ENCODE data around the gene MS4A6E. TPM values are rescaled to one million over a fixed set of nuclear protein-coding genes. Genes with fewer than 3 reads are reported as not detected.
"Not testable (repeated sequence)": the region's sequence is repeated elsewhere in the genome, so short reads cannot be mapped to it uniquely, and the experiment has no call there.

MS4A6E gene
- total RNA-seq, 3 donors from 2014 or later = 2.1 TPM; not detected in 2

DNA sequence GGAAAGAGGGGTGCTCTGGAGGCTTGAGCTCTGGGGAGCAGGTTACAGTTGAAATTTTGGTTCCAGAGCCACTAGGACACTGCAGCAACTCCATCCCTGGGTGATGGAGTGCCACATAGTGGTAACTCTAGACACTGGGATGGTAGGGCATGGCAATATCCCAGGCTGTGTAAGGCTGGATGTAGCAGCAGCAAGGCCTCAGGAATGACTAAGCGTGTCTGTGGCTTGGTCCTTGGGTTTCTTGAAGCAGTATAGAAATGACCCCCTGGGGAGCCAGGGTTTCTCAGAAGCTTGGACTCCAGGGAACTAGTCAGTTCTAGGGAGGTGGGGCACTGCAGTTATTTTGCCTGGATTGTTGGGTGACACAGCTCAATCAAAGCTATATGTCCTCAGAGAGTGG lies 38.5 kb upstream of the MS4A6E start:
- no peak for DNase-seq (ENCODE audit: low spot score in 2 of 2)
- Histone ChIP-seq H3K4me3 (no peak overlapping the region), H3K27ac (no peak overlapping the region), H3K27me3 (no peaks in the 10 kb centered on the region), H3K9me3 (peaks cover 0 to 9% of the 10 kb centered on the region in 2 donors), H3K4me1 (no peaks in the 10 kb centered on the region), H3K36me3 (no peaks in the 10 kb centered on the region)
- TF ChIP-seq POLR2A (IDR thresholded peaks at IDR 0.05) (no peak), POLR2AphosphoS5 (IDR thresholded peaks at IDR 0.05) (no peak)
- TF ChIP-seq, protein P1, sequence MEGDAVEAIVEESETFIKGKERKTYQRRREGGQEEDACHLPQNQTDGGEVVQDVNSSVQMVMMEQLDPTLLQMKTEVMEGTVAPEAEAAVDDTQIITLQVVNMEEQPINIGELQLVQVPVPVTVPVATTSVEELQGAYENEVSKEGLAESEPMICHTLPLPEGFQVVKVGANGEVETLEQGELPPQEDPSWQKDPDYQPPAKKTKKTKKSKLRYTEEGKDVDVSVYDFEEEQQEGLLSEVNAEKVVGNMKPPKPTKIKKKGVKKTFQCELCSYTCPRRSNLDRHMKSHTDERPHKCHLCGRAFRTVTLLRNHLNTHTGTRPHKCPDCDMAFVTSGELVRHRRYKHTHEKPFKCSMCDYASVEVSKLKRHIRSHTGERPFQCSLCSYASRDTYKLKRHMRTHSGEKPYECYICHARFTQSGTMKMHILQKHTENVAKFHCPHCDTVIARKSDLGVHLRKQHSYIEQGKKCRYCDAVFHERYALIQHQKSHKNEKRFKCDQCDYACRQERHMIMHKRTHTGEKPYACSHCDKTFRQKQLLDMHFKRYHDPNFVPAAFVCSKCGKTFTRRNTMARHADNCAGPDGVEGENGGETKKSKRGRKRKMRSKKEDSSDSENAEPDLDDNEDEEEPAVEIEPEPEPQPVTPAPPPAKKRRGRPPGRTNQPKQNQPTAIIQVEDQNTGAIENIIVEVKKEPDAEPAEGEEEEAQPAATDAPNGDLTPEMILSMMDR (IDR thresholded peaks at IDR 0.05) = no peak
- intact Hi-C loops (cut with DNase I; ENCODE audit: low total_unique reads) = no loop called here

DNA sequence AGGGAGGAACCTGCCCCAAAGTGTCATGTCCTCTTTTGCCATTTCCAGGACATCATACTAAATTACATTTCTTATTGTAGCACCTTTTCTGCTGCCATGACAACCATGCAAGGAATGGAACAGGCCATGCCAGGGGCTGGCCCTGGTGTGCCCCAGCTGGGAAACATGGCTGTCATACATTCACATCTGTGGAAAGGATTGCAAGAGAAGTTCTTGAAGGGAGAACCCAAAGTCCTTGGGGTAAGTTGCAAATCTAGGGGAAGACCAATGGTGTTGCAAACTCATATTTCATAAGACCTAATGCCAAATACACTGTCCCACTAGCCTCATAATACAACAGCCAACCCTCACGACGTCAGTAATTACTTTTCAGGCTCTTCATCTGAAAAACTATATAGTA lies 34.9 kb upstream of the MS4A6E start:
- Histone ChIP-seq H3K4me1 (no peaks in the 10 kb centered on the region), H3K36me3 (no peaks in the 10 kb centered on the region), H3K27me3 (no peaks in the 10 kb centered on the region), H3K4me3 (no peak overlapping the region), H3K27ac (no peak overlapping the region), H3K9me3 (peaks cover 0 to 9% of the 10 kb centered on the region in 2 donors)
- intact Hi-C loops (cut with DNase I; ENCODE audit: low total_unique reads) = loop anchor here (1.0 kb wide), 1 partner anchor 11 kb away; no protein-coding TSS in a partner anchor
- DNase-seq (ENCODE audit: low spot score in 2 of 2) = no peak
- TF ChIP-seq POLR2A (IDR thresholded peaks at IDR 0.05) (no peak), POLR2AphosphoS5 (IDR thresholded peaks at IDR 0.05) (no peak)
- TF ChIP-seq, protein P1 (IDR thresholded peaks at IDR 0.05) = no peak

DNA sequence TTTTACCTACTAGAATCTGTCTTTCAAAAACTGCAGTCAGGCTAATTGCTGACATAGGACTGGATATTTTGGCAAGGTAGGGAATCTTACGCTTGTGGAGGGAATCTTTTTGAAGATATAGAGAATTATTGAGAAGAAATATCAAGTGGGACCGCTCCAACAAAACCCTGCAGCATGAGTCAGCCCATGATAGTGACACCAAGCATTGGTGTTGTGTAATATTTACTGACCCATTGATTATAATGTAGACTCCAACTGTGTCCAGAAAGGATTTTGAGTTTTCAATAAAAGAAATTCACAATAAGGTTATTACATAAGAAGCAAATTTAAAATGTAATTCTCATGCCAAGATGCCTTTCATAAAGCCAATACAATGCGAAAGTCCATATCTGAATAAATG lies 25.9 kb upstream of the MS4A6E start:
- TF ChIP-seq, protein P1 (IDR thresholded peaks at IDR 0.05) = no peak
- no peak for TF ChIP-seq POLR2AphosphoS5 (IDR thresholded peaks at IDR 0.05)
- TF ChIP-seq POLR2A (IDR thresholded peaks at IDR 0.05) = no peak
- no peak for DNase-seq (ENCODE audit: low spot score in 2 of 2)

DNA sequence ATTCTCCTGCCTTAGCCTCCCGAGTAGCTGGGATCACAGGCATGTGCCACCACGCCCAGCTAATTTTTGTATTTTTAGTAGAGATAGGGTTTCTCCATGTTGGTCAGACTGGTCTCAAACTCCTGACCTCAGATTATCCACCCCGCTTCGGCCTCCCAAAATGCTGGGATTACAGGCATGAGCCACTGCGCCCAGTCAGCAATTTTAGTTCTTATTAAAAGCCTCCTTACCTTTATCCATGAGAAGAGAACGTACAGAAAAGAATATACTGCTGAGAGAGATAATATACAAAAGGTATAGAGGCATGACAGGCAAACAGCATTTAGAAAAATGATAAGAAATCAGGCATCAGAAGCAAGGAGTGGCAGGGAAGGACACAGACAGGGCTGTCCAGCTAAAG lies 25.2 kb upstream of the MS4A6E start:
- H3K9me3 ChIP-seq; H3K27me3 ChIP-seq; DNase-seq (ENCODE audit: low spot score in 2 of 2): not testable (repeated sequence)

More for the DNA sequence above, 25.9 kb upstream of the MS4A6E start:
- H3K36me3 ChIP-seq = no peaks in the 10 kb centered on the region
- no peaks in the 10 kb centered on the region for H3K9me3 ChIP-seq
- H3K27me3 ChIP-seq = no peaks in the 10 kb centered on the region
- H3K4me1 ChIP-seq = no peaks in the 10 kb centered on the region
- intact Hi-C loops (cut with DNase I; ENCODE audit: low total_unique reads) = no loop called here
- H3K4me3 ChIP-seq = no peak overlapping the region
- H3K27ac ChIP-seq = no peak overlapping the region

DNA sequence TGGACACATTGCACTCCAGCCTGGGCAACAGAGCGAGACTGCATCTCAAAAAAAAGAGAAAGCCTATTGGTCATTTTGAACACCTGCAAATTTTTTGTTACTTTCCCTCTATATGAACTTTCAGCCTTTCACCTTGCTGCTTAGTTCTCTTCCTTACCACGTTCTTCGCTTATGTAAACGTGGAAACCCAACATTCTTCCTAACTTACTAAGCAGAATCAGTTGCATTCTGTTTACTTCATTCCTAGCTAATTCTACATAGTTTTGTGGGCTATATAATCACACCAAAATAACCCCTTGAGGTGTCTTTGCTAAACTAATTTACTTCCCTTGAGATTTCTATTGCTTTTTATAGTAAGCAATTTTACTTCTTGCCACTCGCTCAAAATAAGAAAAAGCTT lies 23.4 kb upstream of the MS4A6E start:
- DNase-seq (ENCODE audit: low spot score in 2 of 2) = no peak
- Histone ChIP-seq H3K4me1 (no peaks in the 10 kb centered on the region), H3K27ac (no peak overlapping the region), H3K27me3 (no peaks in the 10 kb centered on the region), H3K9me3 (no peaks in the 10 kb centered on the region), H3K4me3 (no peak overlapping the region), H3K36me3 (no peaks in the 10 kb centered on the region)
- no peak for TF ChIP-seq POLR2A (IDR thresholded peaks at IDR 0.05)
- TF ChIP-seq, protein P1 (IDR thresholded peaks at IDR 0.05) = no peak
- no peak for TF ChIP-seq POLR2AphosphoS5 (IDR thresholded peaks at IDR 0.05)
- intact Hi-C loops (cut with DNase I; ENCODE audit: low total_unique reads) = loop anchor here (1.0 kb wide), 1 partner anchor 11 kb away; no protein-coding TSS in a partner anchor

More for the DNA sequence above, 25.2 kb upstream of the MS4A6E start:
- H3K36me3 ChIP-seq; intact Hi-C loops (cut with DNase I; ENCODE audit: low total_unique reads); H3K4me3 ChIP-seq; H3K4me1 ChIP-seq; H3K27ac ChIP-seq: not testable (repeated sequence)

Measured in breast epithelium (tissue), 4 donors.